HepG2 (cell line): ENCODE results near the gene MRPL10. TPM values are rescaled to one million over a fixed set of nuclear protein-coding genes. Genes with fewer than 3 reads are reported as not detected.

Experiments
- AKNA ChIP-seq: sonication (generic); formaldehyde crosslinking; IDR thresholded peaks from 2 replicates; pipeline ENCODE4 v1.4.0; 2020; ENCODE audit warnings: missing genetic modification reagents, borderline replicate concordance
- BCL6 ChIP-seq: IDR thresholded peaks from 2 replicates; pipeline ENCODE4 v1.6.1; 2016; ENCODE audit warnings: missing genetic modification reagents, missing compliant biosample characterization
- ESRRA ChIP-seq: sonication (generic); formaldehyde crosslinking; IDR thresholded peaks from 2 replicates; pipeline ENCODE4 v1.5.1; 2020; ENCODE audit warnings: mild to moderate bottlenecking, low read depth, missing genetic modification reagents
- GTF2F1 ChIP-seq: fragments of 150-350 bp; IDR thresholded peaks from 2 replicates; pipeline ENCODE4 v1.6.1; 2014; ENCODE audit warnings: low read length
- JUNB ChIP-seq: sonication (generic); formaldehyde crosslinking; IDR thresholded peaks from 2 replicates; pipeline ENCODE4 v1.8.0; 2022; ENCODE audit warnings: missing genetic modification reagents, mild to moderate bottlenecking, borderline replicate concordance
- KDM2A ChIP-seq: sonication (generic); formaldehyde crosslinking; IDR thresholded peaks from 2 replicates; pipeline ENCODE4 v1.4.0; 2020; ENCODE audit warnings: low read depth, missing genetic modification reagents, borderline replicate concordance
- POGZ ChIP-seq: sonication (generic); formaldehyde crosslinking; IDR thresholded peaks from 2 replicates; pipeline ENCODE4 v1.4.0; 2020; ENCODE audit warnings: mild to moderate bottlenecking, missing genetic modification reagents
- SALL2 ChIP-seq: sonication (generic); formaldehyde crosslinking; IDR thresholded peaks from 2 replicates; pipeline ENCODE4 v1.8.1; 2023; ENCODE audit warnings: mild to moderate bottlenecking, missing genetic modification reagents, inconsistent platforms
- SOX13 ChIP-seq, 3 experiments: fragments of 450-650 bp in 1 of 3; sonication (generic) in 1 of 3; formaldehyde crosslinking in 1 of 3; IDR thresholded peaks in 2 of 3; conservative IDR thresholded peaks in 1 of 3; 2 replicates each; pipeline versions ENCODE4 v1.5.0 to v1.6.1; 2016 to 2020; ENCODE audit warnings: antibody characterized with exemption in 1 of 3, mild to moderate bottlenecking in 1 of 3, missing compliant biosample characterization in 1 of 3, missing genetic modification reagents in 1 of 3, moderate library complexity in 1 of 3
- SRSF9 ChIP-seq: fragments of 200-400 bp; formaldehyde crosslinking; IDR thresholded peaks from 2 replicates; pipeline ENCODE4 v1.6.1; 2018; ENCODE audit warnings: borderline replicate concordance, mild to moderate bottlenecking, low read depth, low read length; ENCODE audit not compliant: insufficient read depth, poor library complexity, severe bottlenecking
- YY1 ChIP-seq: IDR thresholded peaks from 2 replicates; pipeline ENCODE4 v1.6.1; 2011; ENCODE audit warnings: low read length, low read depth, moderate library complexity, mild to moderate bottlenecking; ENCODE audit not compliant: insufficient read depth, insufficient replicate concordance
- ZBTB20 ChIP-seq: sonication (generic); formaldehyde crosslinking; IDR thresholded peaks from 2 replicates; pipeline ENCODE4 v1.8.1; 2023; ENCODE audit warnings: missing genetic modification reagents, low read depth, mild to moderate bottlenecking, borderline replicate concordance
- ZKSCAN1 ChIP-seq: fragments of 150-350 bp; IDR thresholded peaks from 2 replicates; pipeline ENCODE4 v1.6.1; 2014; ENCODE audit warnings: low read length
- ZNF10 ChIP-seq: sonication (generic); formaldehyde crosslinking; IDR thresholded peaks from 2 replicates; pipeline ENCODE4 v1.4.0; 2020; ENCODE audit warnings: mild to moderate bottlenecking, low read depth, missing genetic modification reagents, borderline replicate concordance
- ZNF207 ChIP-seq: fragments of 450-650 bp; IDR thresholded peaks from 2 replicates; pipeline ENCODE4 v1.6.1; 2016; ENCODE audit warnings: antibody characterized with exemption, borderline replicate concordance
- ZNF350 ChIP-seq: sonication (generic); formaldehyde crosslinking; IDR thresholded peaks from 2 replicates; pipeline ENCODE4 v1.4.0; 2020; ENCODE audit warnings: mild to moderate bottlenecking, low read depth, missing genetic modification reagents, borderline replicate concordance
- ZNF597 ChIP-seq: sonication (generic); formaldehyde crosslinking; IDR thresholded peaks from 2 replicates; pipeline ENCODE4 v1.5.0; 2020; ENCODE audit warnings: missing genetic modification reagents
- ZNF747 ChIP-seq: sonication (generic); formaldehyde crosslinking; IDR thresholded peaks from 2 replicates; pipeline ENCODE4 v1.8.1; 2023; ENCODE audit warnings: missing genetic modification reagents, mild to moderate bottlenecking, borderline replicate concordance
- ZNF788 ChIP-seq: sonication (generic); formaldehyde crosslinking; IDR thresholded peaks from 2 replicates; pipeline ENCODE4 v1.5.0; 2020; ENCODE audit warnings: mild to moderate bottlenecking, missing genetic modification reagents, borderline replicate concordance
- ZNF800 ChIP-seq: sonication (generic); formaldehyde crosslinking; IDR thresholded peaks from 2 replicates; pipeline ENCODE4 v1.4.0; 2020; ENCODE audit warnings: missing genetic modification reagents
- polyA plus RNA-seq, 8 experiments: library from polyadenylated mRNA; depleted of rRNA in 3 of 8; stranded (reverse) in 7 of 8; unstranded in 1 of 8; fragments of >200 nt; fragmentation: Illumina TruSeq in 4 of 8; extraction: Trizol in 4 of 8; gene quantifications; 2 replicates each; pipeline versions ENCODE4 v1.2.1 to v1.2.3, GENCODE V29; 2011 to 2016; ENCODE audit warnings: low read depth in 4 of 8, missing spikeins in 1 of 8, mixed read lengths in 1 of 8; ENCODE audit not compliant: insufficient read depth in 1 of 8
- total RNA-seq, 5 experiments: library from RNA; depleted of rRNA; stranded (reverse); fragments of >200 nt; fragmentation: Illumina TruSeq; extraction: Trizol; gene quantifications; 2 replicates each; pipeline ENCODE4 v1.2.3, GENCODE V29; 2016; ENCODE audit warnings: low read depth in 1 of 5

MRPL10 gene
- total and polyA plus RNA-seq, 2 of the 13 experiments (the other 11 are each of a cell fraction or from before 2014, with no cell fraction given), result 56.7 to 149 TPM

GRCh38 chr17:47785538-47786123 is 45.7 kb downstream of the MRPL10 start (continued):
- TF ChIP-seq ZNF10 (CRISPR knock-in tag), result no peak
- TF ChIP-seq GTF2F1, result no peak
- TF ChIP-seq SRSF9, result no peak
- TF ChIP-seq POGZ (CRISPR knock-in tag), result no peak
- no peak for TF ChIP-seq YY1
- TF ChIP-seq SALL2 (CRISPR knock-in tag), result no peak
- no peak for TF ChIP-seq ZKSCAN1
- TF ChIP-seq ZNF800, result no peak
- peak; percentile 55; the same call in 1 of the 2 replicates for TF ChIP-seq ZBTB20
- no peak for TF ChIP-seq ESRRA (CRISPR knock-in tag)
- TF ChIP-seq KDM2A (CRISPR knock-in tag), result peak; percentile 36; the same call in 1 of the 2 replicates
- 0 out of 2 replicates have a peak, but pooled peaks have one; percentile 35 for TF ChIP-seq BCL6 (CRISPR knock-in tag)
- no peak for TF ChIP-seq AKNA (CRISPR knock-in tag)
- no peak for TF ChIP-seq ZNF788 (CRISPR knock-in tag)
- no peak for TF ChIP-seq ZNF207
- no peak for TF ChIP-seq JUNB (CRISPR knock-in tag)
- no peak for TF ChIP-seq SOX13 (IDR thresholded peaks at IDR 0.05)
- peak in 1 of 2 experiments; percentile 45; a peak in 1 of 4 replicates for TF ChIP-seq SOX13 (CRISPR knock-in tag; conservative IDR thresholded peaks at IDR 0.05 in 1 of 2, IDR thresholded peaks at IDR 0.05 in 1 of 2)
- no peak for TF ChIP-seq ZNF350 (CRISPR knock-in tag)
- TF ChIP-seq ZNF597 (CRISPR knock-in tag), result no peak
- 0 out of 2 replicates have a peak, but pooled peaks have one; percentile 29 for TF ChIP-seq ZNF747 (CRISPR knock-in tag)
